Frontal cortex (tissue), 4 donors: Measurements from ENCODE around the gene ATP6V0E1. TPM values are rescaled to one million over a fixed set of nuclear protein-coding genes. Genes with fewer than 3 reads are reported as not detected.
A peak's percentile ranks its signal among the peaks of the same experiment; 100 is the strongest.
"Not testable (repeated sequence)": the region's sequence is repeated elsewhere in the genome, so short reads cannot be mapped to it uniquely, and the experiment has no call there.

ENCODE experiments used
- DNase-seq, 2 donors: peaks; one replicate each; pipeline ENCODE4 v3.0.0; 2012; ENCODE audit warnings: low spot score in 2 of 2
- FAIRE-seq: peaks from 2 replicates; lab custom pipeline; 2012; peaks lifted over from hg19 to GRCh38; lab: Jason Lieb, UNC
- total RNA-seq: library from RNA; depleted of rRNA; stranded (reverse); fragments of >200 nt; gene quantifications from one replicate; pipeline ENCODE4 v1.2.3, GENCODE V29; 2014
- donor health status: control.
- donor health status: control.
- donor health status: control.

Gene ATP6V0E1
- total RNA-seq, 1 donor from 2014 or later: 35.1 TPM

DNA sequence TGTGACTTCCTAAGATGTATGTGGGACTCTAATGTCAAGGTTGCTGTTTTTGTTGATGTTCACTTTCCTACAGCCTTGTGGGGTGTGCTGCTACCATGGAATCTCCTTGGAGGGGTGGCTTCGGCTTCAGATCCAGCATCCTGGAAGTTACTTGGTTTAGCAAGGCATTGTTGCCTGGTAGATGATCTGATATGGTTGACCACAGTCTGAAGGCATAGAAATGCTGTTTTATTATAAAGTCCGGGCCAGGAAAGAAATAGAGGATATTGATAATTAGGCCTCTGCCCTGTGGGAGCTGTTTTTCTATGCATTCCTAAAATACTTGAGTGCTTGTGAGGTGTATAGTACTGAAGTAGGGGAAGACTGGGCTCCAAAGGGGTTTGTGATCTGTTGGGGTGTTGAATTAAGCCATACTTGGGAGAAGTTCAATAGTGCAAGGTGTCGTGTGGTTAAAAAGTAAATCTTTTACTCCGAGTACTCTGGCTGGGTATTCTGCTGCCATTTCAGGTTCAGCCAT lies 45.3 kb downstream of the ATP6V0E1 start:
- no peak for DNase-seq
- no peak for FAIRE-seq

DNA sequence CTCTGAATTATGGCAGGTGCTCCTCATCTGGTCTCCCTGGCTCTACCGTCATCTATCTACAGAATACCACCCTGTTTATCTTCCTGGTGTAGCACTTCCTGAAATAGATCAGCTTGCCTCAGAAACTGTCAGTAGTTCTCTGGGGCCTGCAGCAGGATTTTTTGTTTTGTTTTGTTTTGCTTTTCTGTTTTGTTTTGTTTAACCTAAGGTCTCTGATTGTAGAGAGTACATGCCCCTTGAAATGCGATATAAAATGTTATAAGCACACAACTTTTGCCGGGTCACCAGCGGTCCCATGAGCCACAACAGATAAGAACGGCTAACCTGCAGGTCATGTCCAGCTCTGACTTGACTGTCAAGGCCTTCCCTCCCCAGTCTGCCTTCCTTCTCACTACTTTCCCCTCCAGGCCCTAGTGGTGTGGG lies 45.9 kb downstream of the ATP6V0E1 start:
- no peak for DNase-seq
- FAIRE-seq: no peak

DNA sequence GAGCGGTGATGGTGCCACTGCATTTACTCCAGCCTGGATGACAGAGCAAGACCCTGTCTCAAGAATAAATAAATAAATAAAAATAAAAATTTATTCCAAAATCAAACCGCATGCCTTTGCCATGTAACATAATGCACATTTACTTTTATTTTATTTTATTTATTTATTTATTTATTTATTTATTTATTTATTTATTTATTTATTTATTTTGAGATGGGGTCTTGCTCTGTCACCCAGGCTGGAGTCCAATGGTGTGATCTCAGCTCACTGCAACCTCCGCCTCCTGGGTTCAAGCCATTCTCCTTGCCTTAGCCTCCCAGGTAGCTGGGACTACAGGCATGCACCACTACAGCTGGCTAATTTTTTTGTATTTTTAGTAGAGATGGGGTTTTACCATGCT lies 48.5 kb downstream of the ATP6V0E1 start:
- FAIRE-seq, DNase-seq: not testable (repeated sequence)

DNA sequence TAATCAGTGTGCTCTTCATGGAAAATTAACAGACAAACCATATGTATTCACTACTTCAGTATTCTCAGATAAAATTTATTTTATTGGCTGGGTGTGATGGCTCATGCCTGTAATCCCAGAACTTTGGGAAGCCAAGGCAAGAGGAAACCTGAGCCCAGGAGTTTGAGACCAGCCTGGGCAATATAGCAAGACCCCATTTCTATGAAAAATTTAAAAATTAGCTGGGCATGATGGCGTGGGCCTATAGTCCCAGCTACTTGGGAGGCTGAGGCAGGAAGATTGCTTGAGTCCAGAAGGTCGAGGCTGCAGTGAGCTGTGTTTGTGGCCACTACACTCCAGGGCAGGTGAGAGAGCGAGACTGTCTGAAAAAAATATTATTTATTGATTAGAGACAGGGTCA lies 49.2 kb downstream of the ATP6V0E1 start:
- DNase-seq: no peak
- no peak for FAIRE-seq

DNA sequence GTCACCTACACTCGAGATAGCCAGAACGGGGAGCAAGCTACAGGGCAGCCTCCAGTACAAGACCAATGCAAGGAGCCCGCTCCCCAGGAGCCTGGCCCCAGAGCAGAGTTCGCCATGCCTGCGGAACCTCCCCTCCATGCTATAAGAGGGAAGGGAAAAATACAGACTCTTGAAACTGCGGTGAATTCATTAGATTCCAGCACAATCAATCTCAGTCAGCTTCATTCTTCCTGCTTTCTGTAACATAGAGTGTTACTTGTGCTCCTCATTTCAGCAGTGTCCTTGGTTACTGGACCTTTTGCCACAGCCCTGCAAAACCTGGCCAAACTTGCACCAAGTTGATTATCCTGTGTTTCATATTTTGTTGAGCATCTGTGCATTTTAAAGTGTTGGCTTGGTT lies 50.4 kb downstream of the ATP6V0E1 start:
- FAIRE-seq (no peak), DNase-seq (no peak)

DNA sequence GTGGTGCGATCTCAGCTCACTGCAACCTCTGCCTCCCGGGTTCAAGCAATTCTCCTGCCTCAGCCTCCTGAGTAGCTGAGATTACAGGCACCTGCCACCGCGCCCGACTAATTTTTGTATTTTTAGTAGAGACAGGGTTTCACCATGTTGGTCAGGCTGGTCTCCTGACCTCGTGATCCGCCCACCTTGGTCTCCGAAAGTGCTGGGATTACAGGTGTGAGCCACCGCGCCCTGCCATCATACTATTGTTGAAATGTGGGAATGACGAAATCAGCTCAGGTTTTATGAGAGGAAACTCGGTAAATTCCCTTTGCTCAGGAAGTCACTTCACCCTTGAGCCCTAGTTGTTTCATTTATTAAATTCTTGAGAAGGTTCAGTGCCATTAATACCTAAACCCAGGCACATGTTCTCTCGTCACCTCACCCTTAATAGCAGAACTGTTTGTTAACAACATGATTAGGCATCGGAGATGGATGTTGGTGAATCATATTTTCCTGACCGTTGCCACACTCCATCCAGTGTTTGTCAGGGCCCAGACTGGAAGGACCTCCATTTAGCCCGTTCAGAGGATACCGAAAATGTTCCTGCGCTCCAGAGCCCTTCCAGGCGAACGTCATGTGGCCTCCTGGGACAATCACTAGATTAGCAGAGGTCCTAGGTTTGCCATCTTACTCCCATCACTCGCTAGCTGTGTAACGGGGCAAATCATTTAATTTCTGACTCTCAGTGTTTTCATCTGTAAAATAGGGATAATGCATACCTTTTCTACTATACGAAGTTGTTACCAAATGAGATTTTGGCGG lies 52.5 kb downstream of the ATP6V0E1 start:
- DNase-seq (no peak), FAIRE-seq (no peak)

DNA sequence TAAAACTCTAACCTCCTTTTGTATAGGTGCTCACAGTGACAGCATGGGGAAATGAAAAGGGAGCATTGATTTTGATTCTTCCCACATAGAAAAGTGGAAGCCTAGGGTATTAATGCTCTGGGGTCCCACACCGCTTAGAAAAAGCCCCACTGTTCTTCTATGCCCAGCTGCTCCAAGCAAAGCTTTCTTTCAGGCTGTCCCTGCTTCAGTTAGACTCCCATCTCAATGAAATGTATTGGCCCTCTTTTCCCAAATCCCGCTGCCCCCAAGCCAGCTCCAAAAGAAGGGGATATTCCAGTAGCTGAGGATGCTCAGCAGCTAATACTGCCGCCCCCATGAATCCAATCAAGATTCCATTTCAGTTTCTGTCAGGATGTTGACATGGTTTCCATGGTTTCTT lies 55.6 kb downstream of the ATP6V0E1 start:
- FAIRE-seq: no peak
- DNase-seq: no peak

DNA sequence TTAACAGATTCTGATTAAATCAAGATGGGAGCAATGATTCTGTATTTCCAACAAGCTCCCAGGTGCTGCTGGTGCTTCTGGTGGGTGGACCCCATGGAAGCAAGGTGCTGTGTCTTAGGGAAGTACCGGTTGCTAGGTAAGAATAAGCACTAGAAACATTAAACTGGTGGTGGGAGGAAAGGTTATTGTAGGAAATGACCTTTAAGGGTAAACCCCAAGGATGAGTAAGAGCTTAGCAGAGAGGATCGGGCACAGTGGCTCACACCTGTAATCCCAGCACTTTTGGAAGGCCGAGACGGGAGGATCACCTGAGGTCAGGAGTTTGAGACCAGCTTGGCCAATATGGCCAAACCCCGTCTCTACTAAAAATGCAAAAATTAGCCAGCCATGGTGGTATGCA lies 56.4 kb downstream of the ATP6V0E1 start:
- DNase-seq (no peak), FAIRE-seq (no peak)

DNA sequence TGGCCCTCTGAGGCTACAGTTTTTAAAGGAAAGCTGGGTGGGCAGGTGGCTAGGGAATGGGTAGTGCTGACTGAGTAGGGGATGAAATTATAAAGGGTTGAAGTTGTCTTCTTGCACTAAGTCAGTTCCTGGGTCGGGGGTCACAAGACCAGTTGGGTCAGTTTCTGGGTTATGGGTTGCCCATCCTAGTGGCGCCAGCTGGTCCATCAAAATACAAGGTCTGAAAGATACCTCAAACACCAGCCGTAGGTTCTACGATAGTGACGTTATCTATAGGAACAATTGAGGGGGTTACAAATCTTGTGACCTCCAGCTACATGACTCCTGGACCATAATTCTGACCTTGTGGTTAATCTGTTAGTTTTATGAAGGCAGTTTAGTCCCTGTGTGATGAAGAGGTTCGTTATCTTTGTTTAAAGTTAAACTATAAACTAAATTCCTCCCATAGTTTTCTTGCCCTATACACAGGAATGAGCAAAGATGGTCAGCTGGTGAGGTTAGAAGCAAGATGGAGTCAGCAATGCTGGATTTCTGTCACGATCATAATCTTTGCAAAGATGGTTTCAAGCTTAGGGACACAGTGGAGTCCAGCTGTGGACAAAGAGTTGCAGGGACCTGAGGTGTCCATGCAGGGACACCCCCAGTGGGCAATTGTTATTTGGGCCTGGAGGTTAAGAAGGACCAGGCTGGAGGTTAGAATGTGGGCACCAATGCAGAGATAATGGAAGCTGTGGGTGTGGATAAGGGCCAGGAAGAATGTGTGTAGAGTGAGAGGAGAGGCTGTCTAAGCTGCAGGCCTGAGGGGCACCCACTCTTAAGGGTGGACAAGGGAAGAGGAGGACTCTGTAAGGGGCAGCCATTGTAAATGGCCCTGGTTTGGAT lies 58.6 kb downstream of the ATP6V0E1 start:
- no peak for FAIRE-seq
- no peak for DNase-seq

DNA sequence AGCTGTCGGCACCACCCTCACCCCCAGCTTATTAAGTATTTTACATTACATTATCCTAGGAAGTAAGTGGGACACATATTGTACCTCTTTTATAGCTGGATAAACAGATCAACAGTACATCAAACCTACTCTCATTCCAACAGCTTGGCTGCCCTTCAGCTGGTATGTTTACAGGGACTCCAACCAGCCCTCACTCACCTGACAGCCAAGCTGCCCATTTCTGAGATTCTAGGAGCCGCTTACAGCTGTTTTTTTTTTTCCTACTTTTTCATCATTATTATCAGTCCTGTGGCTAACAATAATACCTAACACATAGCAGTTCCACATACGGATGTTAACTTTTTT lies 59.2 kb downstream of the ATP6V0E1 start:
- no peak for FAIRE-seq

DNA sequence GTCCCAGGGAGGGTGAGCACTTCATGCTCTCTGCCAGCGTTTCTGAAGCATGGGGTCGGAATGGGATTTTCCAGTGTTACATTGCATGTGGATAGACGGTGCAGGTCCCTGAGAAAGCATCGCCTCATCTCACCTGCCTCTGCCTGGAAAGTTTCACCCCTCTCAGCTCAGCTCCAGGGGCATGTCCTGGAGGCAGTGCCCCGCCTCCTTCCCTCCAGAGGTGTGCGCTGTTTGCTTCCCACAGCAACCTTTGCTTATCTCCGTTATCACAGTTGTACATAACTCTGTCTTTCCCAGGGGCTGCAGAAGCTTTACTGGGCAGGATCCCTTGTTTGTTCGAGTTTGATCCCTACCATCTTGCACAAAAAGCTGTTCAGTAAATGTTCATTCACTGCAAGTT lies 61.9 kb downstream of the ATP6V0E1 start:
- DNase-seq (no peak), FAIRE-seq (no peak)

More for the DNA sequence above, 59.2 kb downstream of the ATP6V0E1 start:
- DNase-seq: no peak

DNA sequence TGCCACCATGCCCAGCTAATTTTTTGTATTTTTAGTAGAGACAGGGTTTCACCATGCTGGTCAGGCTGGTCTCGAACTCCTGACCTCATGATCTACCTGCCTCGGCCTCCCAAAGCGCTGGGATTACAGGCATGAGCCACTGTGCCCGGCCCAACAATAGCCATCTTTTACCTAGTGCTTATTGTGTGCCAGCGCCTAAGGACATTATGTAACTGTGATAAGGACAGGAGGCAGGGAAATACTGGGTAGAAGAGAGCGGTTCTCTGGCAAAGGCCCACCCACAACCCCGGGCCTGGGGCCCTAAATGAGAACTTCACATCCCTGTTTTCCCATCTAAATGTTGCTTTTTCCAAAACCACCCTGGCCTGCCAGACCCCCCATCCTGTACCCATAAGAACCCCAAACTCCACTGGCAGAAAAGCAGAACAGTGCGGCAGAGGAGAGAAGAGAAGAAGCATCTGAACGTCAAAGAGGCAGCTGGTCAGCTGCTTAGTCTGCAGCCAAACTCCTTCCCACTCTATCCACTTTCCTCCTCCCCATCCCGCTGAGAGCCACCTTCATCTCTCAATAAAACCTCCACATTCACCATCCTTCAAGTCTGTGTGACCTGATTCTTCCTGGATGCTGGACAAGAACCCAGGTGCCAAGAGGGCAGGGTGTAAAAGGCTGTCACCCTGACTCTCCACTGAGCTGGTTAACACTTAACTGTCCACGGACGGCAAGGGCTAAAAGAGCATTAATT lies 63.7 kb downstream of the ATP6V0E1 start:
- not testable (repeated sequence) for FAIRE-seq

DNA sequence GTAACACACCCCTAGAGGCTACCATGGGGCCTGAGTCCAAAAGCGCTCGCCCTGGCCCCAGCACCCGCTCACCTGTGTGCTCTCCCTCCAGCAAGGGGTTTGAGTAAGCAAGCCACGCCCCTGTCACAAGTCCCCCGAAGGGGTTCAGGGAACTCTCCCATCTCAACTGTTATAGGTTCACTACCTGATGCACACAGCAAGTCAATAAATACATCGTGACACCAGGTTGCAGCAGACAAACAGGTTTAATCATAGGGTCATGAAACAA lies 64.2 kb downstream of the ATP6V0E1 start:
- DNase-seq (no peak), FAIRE-seq (no peak)

More for the DNA sequence above, 63.7 kb downstream of the ATP6V0E1 start:
- not testable (repeated sequence) for DNase-seq

DNA sequence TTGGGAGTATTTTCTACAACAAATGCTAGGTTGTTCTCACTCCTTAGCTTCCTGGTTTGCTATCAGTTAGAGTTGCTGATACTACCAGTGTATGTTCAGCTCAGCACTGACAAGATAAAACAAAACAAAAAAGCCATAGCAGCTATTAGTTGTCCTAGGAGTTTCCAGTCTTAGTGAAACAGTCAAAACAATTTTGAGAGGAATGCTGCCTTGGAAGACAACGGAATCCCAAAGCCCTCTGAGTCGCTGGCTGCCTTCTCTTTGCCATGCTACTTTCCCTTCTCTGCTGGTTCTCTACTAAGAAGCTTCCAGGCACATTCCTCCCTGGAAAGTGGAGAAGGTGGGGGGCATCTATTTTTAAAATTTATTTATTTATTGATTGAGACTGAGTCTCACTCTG lies 67.2 kb downstream of the ATP6V0E1 start:
- DNase-seq (no peak), FAIRE-seq (no peak)

DNA sequence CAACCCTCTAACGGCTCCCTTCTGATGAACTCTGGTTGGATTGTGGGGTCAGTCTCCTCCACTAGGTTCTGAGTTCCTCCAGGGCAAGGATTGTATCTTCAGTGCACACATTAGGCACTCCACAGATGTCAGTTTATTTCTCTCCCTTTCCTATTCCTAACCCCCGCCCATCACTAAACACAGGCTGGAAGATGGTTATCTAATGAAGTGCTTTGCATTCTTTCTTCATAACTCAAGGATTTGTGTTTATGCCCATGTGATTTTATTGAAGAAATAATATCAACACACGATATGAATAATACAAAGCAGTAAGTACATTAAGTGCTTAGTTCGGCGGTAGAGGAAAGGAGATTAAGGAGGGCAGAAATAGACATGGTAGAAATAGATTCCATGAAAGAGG lies 68.2 kb downstream of the ATP6V0E1 start:
- FAIRE-seq (no peak), DNase-seq (no peak)

DNA sequence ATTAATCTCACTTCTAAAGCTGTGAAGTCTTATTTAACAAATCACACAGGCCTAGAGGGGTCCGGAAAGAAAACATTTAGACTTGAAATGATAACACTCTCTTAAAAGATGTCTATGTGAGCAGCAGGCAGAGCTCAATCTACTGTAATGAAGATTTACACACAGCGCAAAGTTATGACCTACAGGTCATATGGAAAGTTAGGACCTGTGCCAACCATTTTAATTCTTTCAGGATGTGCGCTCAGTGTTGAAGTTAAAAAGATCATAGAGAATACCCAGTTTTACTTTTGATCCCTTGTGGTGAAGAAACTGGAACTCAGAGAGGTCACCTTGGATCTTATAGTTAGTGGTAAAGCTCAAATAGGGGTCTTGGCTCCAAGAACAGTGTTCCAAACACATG lies 69.5 kb downstream of the ATP6V0E1 start:
- FAIRE-seq: no peak
- DNase-seq: no peak

DNA sequence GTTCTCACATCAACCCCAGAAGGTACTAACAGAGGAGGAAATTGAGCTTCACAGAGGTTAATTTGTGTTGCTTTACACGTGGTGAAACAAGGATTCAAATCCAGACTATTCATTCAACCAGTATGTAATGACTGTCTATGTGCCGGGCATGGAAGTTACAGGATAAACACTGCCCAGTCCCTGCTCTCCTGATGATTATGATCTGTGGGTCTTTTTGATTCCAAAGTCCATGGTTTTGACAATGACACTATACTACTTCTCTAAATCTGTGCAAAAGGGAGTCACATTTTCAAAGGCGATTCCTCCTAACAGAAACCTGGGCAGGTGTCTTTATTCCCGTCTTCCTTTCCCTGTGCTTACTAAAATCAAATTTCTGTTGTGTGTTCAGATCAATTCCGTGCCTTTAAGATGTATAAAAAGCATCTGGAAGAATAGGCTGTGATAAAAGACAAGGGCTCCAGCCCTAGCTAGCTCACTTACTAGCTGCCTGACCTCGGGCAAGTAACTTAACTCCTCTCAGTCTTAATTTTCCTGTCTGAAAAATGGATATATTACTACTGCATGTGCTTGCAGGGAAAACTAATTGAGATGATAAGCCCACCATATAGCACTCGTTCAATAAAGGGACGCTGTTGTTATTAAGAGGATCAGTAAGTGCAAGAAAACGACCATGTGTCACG lies 71.6 kb downstream of the ATP6V0E1 start:
- FAIRE-seq (no peak), DNase-seq (no peak)

DNA sequence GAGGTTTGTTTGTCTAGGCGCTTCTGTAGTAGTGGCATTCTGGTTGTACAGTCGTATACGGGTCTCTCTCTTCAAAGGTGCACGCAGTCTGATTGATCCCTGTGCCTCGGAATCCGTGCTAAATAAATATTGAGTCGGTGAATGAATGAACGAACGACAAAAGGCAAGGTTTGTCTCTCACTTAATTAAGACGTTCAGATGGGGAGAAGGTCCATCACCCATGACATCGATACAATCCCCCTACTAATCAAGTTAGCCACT lies 72.1 kb downstream of the ATP6V0E1 start:
- DNase-seq (no peak), FAIRE-seq (no peak)

DNA sequence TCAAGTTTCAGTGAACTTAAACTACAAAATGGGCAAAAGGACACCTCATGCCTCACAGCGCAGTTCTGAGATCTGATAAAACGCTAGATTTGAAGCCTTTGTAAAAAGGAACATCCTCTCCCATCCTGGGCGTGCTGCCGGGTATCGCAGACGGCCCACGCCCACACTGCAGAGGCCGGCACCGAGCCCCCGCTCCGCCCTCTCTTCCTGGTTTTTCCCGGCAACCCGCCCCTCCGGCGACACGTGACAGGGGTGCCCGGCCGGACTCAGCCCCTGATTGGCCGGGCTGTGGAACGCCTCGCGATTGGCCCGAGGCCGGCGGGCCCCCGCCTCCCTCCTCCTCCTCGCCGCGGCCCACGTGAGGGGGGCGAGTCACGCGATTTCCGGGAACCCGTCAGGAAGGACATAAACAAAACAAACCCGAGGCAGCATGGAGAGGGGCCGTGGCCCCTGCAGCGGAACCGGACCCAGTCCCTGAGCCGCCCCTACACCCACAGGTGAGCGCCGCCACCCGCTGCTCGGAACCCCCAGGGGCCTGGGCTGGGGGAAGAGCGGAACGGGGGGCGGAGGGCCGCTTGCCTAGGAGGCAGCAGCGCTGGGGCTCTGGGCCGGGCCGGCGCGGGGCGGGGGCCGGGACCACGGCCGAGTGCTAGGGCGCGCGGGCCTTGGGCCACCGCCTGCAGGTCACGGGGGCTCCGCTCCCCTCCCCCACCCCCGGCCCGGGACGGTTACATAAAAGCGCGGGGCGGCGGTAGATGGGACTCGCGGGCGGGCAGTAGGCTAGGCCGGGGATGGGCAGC lies 72.6 kb downstream of the ATP6V0E1 start, which contains the start of gene CREBRF:
Gene CREBRF, plus strand, starts transcription at position 370 of the 800 bp plus-strand sequence. CDS start 24,424 bp downstream, outside the sequence.
- DNase-seq (peak; percentile 93 to 96), FAIRE-seq (no peak)
